H1 (cell line): ENCODE results near the gene NEURL1B. TPM values are rescaled to one million over a fixed set of nuclear protein-coding genes. Genes with fewer than 3 reads are reported as not detected.

Source experiments
- CTCF ChIA-PET: fragments of 300-600 bp; sonication (Branson Sonifier 250); formaldehyde crosslinking; loops from one replicate; lab custom pipeline; 2021; ENCODE audit not compliant: partially characterized antibody; lab: Charles Lee
- POLR2A ChIA-PET: fragments of 300-600 bp; sonication (Branson Sonifier 250); formaldehyde crosslinking; loops from one replicate; lab custom pipeline; 2021; ENCODE audit warnings: inconsistent platforms; ENCODE audit not compliant: partially characterized antibody; lab: Charles Lee
- DNase-seq, 2 experiments: peaks; one replicate each; pipeline versions ENCODE4 v3.0.0 to v3.0.0-alpha.2; 2010 to 2022; ENCODE audit warnings: low spot score in 2 of 2, low read depth in 1 of 2, mixed read lengths in 1 of 2
- FAIRE-seq: peaks from 2 replicates; lab custom pipeline; 2011; peaks lifted over from hg19 to GRCh38; lab: Jason Lieb, UNC
- H2AFZ ChIP-seq: 2 replicates; pipeline ENCODE4 v1.8.1; 2012; ENCODE audit warnings: low read length, inconsistent platforms
- H2AK5ac ChIP-seq: 2 replicates; pipeline ENCODE4 v1.6.1; 2013; ENCODE audit warnings: low read depth, low read length
- H2BK120ac ChIP-seq: replicated peaks from 2 replicates; pipeline ENCODE3; 2013; ENCODE audit warnings: low read depth, low read length, inconsistent platforms
- H2BK12ac ChIP-seq: 2 replicates; pipeline ENCODE4 v1.6.1; 2013; ENCODE audit warnings: low read depth, low read length
- H2BK15ac ChIP-seq: 2 replicates; pipeline ENCODE4 v1.6.1; 2013; ENCODE audit warnings: low read length
- H2BK20ac ChIP-seq: 2 replicates; pipeline ENCODE4 v1.6.1; 2013; ENCODE audit warnings: low read length
- H2BK5ac ChIP-seq: 2 replicates; pipeline ENCODE4 v1.6.1; 2013; ENCODE audit warnings: low read depth, low read length
- H3K14ac ChIP-seq: 2 replicates; pipeline ENCODE4 v1.6.1; 2013; ENCODE audit warnings: inconsistent platforms; ENCODE audit not compliant: insufficient read length
- H3K18ac ChIP-seq: 2 replicates; pipeline ENCODE4 v1.6.1; 2013; ENCODE audit warnings: low read length; ENCODE audit errors: extremely low read depth
- H3K23ac ChIP-seq: 2 replicates; pipeline ENCODE4 v1.6.1; 2013; ENCODE audit warnings: inconsistent platforms; ENCODE audit not compliant: insufficient read length
- H3K23me2 ChIP-seq: 2 replicates; pipeline ENCODE4 v1.6.1; 2013; ENCODE audit warnings: low read depth, low read length
- H3K27ac ChIP-seq: 2 replicates; pipeline ENCODE4 v1.6.1; 2011; ENCODE audit warnings: low read depth, low read length, inconsistent platforms
- H3K27me3 ChIP-seq, 4 experiments: replicated peaks in 1 of 4; 1 replicate in 1 of 4; 2 replicates in 3 of 4; pipeline versions ENCODE4 v1.6.1 to v1.8.1; 2011 to 2013; ENCODE audit warnings: low read length in 3 of 4, mild to moderate bottlenecking in 3 of 4, inconsistent platforms in 2 of 4, mixed read lengths in 2 of 4, moderate library complexity in 1 of 4; ENCODE audit not compliant: control insufficient read depth in 3 of 4, insufficient read depth in 3 of 4; ENCODE audit errors: extremely low read depth in 1 of 4
- H3K36me3 ChIP-seq, 4 experiments: 2 replicates each; pipeline versions ENCODE4 v1.6.1 to v1.8.1; 2011 to 2013; ENCODE audit warnings: mild to moderate bottlenecking in 4 of 4, low read length in 3 of 4, moderate library complexity in 2 of 4, control low read depth in 1 of 4, inconsistent platforms in 1 of 4; ENCODE audit not compliant: insufficient read depth in 4 of 4, control insufficient read depth in 2 of 4
- H3K4ac ChIP-seq: replicated peaks from 2 replicates; pipeline ENCODE3; 2013; ENCODE audit warnings: low read length, low read depth, mixed read lengths, inconsistent platforms; ENCODE audit not compliant: insufficient read length
- H3K4me1 ChIP-seq, 4 experiments: replicated peaks in 1 of 4; 1 replicate in 1 of 4; 2 replicates in 3 of 4; pipeline versions ENCODE4 v1.6.1 to v1.8.1; 2011 to 2013; ENCODE audit warnings: low read length in 3 of 4, inconsistent platforms in 2 of 4, mixed read lengths in 1 of 4; ENCODE audit not compliant: insufficient read depth in 4 of 4, control insufficient read depth in 3 of 4
- H3K4me2 ChIP-seq, 2 experiments: 2 replicates each; pipeline versions ENCODE4 v1.6.1 to v1.8.1; 2011 to 2013; ENCODE audit warnings: low read depth in 2 of 2, low read length in 2 of 2, control low read depth in 1 of 2, inconsistent platforms in 1 of 2, mild to moderate bottlenecking in 1 of 2; ENCODE audit not compliant: insufficient read depth in 1 of 2
- H3K4me3 ChIP-seq, 4 experiments: fragments of 200-600, 300-600 bp in 1 of 4; sonication (generic), shearing (Covaris generic), sonication (Bioruptor Twin) in 1 of 4; 2 replicates each; pipeline versions ENCODE4 v1.5.1 to v1.8.1; 2011 to 2016; ENCODE audit warnings: low read length in 4 of 4, low read depth in 3 of 4, control low read depth in 2 of 4, inconsistent platforms in 2 of 4, mild to moderate bottlenecking in 2 of 4, mixed read lengths in 1 of 4, moderate library complexity in 1 of 4; ENCODE audit not compliant: insufficient read depth in 2 of 4; ENCODE audit errors: extremely low read depth in 1 of 4
- H3K56ac ChIP-seq: replicated peaks from 2 replicates; pipeline ENCODE3; 2013; ENCODE audit warnings: low read depth, mild to moderate bottlenecking, mixed read lengths, low read length, inconsistent platforms; ENCODE audit not compliant: insufficient read length
- H3K79me1 ChIP-seq: 2 replicates; pipeline ENCODE4 v1.6.1; 2013; ENCODE audit warnings: low read depth, low read length, control low read depth
- H3K79me2 ChIP-seq, 2 experiments: 2 replicates each; pipeline versions ENCODE4 v1.6.1 to v1.8.1; 2012 to 2013; ENCODE audit warnings: low read length in 2 of 2, mild to moderate bottlenecking in 2 of 2, inconsistent platforms in 1 of 2; ENCODE audit not compliant: insufficient read depth in 2 of 2, control insufficient read depth in 1 of 2
- H3K9ac ChIP-seq, 4 experiments: replicated peaks in 1 of 4; 1 replicate in 1 of 4; 2 replicates in 3 of 4; pipeline versions ENCODE4 v1.6.1 to v1.8.1; 2011 to 2013; ENCODE audit warnings: low read depth in 3 of 4, low read length in 3 of 4, control low read depth in 2 of 4, mild to moderate bottlenecking in 2 of 4, moderate library complexity in 2 of 4, inconsistent platforms in 1 of 4; ENCODE audit errors: extremely low read depth in 1 of 4
- H3K9me3 ChIP-seq, 2 experiments: 2 replicates each; pipeline versions ENCODE4 v1.6.1 to v1.8.1; 2012 to 2013; ENCODE audit warnings: mild to moderate bottlenecking in 2 of 2, moderate library complexity in 2 of 2, control low read depth in 1 of 2, inconsistent platforms in 1 of 2, low read depth in 1 of 2, low read length in 1 of 2, mixed read lengths in 1 of 2; ENCODE audit not compliant: insufficient read depth in 2 of 2
- H4K20me1 ChIP-seq, 2 experiments: replicated peaks in 1 of 2; 2 replicates each; pipeline versions ENCODE3 to v1.8.1; 2011 to 2013; ENCODE audit warnings: inconsistent platforms in 2 of 2, low read length in 2 of 2, mild to moderate bottlenecking in 1 of 2; ENCODE audit not compliant: insufficient read depth in 2 of 2, control insufficient read depth in 1 of 2
- H4K5ac ChIP-seq: 2 replicates; pipeline ENCODE4 v1.6.1; 2013; ENCODE audit warnings: low read length, low read depth, mixed read lengths, inconsistent platforms; ENCODE audit not compliant: insufficient read length
- H4K8ac ChIP-seq: 2 replicates; pipeline ENCODE4 v1.8.0; 2013; ENCODE audit warnings: mild to moderate bottlenecking, moderate library complexity, low read length, inconsistent platforms; ENCODE audit not compliant: insufficient read depth; ENCODE audit errors: extremely low read depth
- H4K91ac ChIP-seq: replicated peaks from 2 replicates; pipeline ENCODE3; 2013; ENCODE audit warnings: low read length, mixed read lengths, inconsistent platforms; ENCODE audit not compliant: insufficient read length
- CHD1 ChIP-seq: IDR thresholded peaks from 2 replicates; pipeline ENCODE4 v1.6.1; 2012; ENCODE audit warnings: low read depth, low read length, improper control_type of control experiment
- EGR1 ChIP-seq: IDR thresholded peaks from 2 replicates; pipeline ENCODE4 v1.6.1; 2011; ENCODE audit warnings: low read depth, low read length, borderline replicate concordance
- GABPA ChIP-seq: IDR thresholded peaks from 2 replicates; pipeline ENCODE4 v1.6.1; 2011; ENCODE audit warnings: mild to moderate bottlenecking, low read length, moderate library complexity, borderline replicate concordance; ENCODE audit not compliant: insufficient read depth
- MAX ChIP-seq: IDR thresholded peaks from 2 replicates; pipeline ENCODE4 v1.6.1; 2012; ENCODE audit warnings: inconsistent platforms
- POLR2AphosphoS5 ChIP-seq: IDR thresholded peaks from 2 replicates; pipeline ENCODE4 v1.6.1; 2011; ENCODE audit warnings: low read depth, low read length
- RAD21 ChIP-seq, 2 experiments: IDR thresholded peaks in 1 of 2; conservative IDR thresholded peaks in 1 of 2; 2 replicates each; pipeline ENCODE4 v1.6.1; 2011; ENCODE audit warnings: low read depth in 2 of 2, low read length in 2 of 2, improper control_type of control experiment in 1 of 2, inconsistent platforms in 1 of 2, mild to moderate bottlenecking in 1 of 2, moderate library complexity in 1 of 2
- SP1 ChIP-seq: IDR thresholded peaks from 2 replicates; pipeline ENCODE4 v1.6.1; 2011; ENCODE audit warnings: low read depth, low read length
- SP2 ChIP-seq: IDR thresholded peaks from 2 replicates; pipeline ENCODE4 v1.6.1; 2012; ENCODE audit warnings: mild to moderate bottlenecking, low read length, inconsistent platforms
- whole genome bisulfite sequencing, 2 experiments: shearing (Covaris generic) in 1 of 2; methylation state at CpG; one replicate each; pipeline versions ENCODE4 v1.1.6 to v1.1.7; 2013 to 2015; ENCODE audit warnings: low lambda C conversion rate in 2 of 2, mixed read lengths in 2 of 2, inconsistent platforms in 1 of 2, low coverage in 1 of 2, missing lambda C conversion rate in 1 of 2; ENCODE audit not compliant: insufficient replicate concordance in 2 of 2, insufficient coverage in 1 of 2, insufficient read length in 1 of 2; ENCODE audit errors: extremely low coverage in 1 of 2, missing lambda C conversion rate in 1 of 2; 5-methylcytosine and 5-hydroxymethylcytosine counted together
- polyA plus RNA-seq, 7 experiments: library from polyadenylated mRNA; depleted of rRNA in 3 of 7; stranded (reverse) in 5 of 7; unstranded in 2 of 7; fragments of >200 nt in 5 of 7; fragments of 200-250 nt in 2 of 7; gene quantifications; 1 replicate in 5 of 7; 2 replicates in 1 of 7; 4 replicates in 1 of 7; pipeline versions ENCODE4 v1.2.1 to v1.2.3, GENCODE V29; 2011 to 2013; ENCODE audit warnings: missing spikeins in 2 of 7, mixed read lengths in 2 of 7
- total RNA-seq: library from RNA; stranded (reverse); fragmentation: NEBNext Ultra II Directional; extraction: Animal tissue kit (Norgen Biotek cat#: 25700); gene quantifications from 2 replicates; pipeline ENCODE4 v1.2.1, GENCODE V29; 2021
- TF ChIP-seq, protein P1 (sequence below): IDR thresholded peaks from 2 replicates; pipeline ENCODE4 v1.6.1; 2011; ENCODE audit warnings: low read depth, mild to moderate bottlenecking, low read length; ENCODE audit not compliant: insufficient read depth

Gene NEURL1B
- total and polyA plus RNA-seq, 2 of the 8 experiments (the other 6 are each of a cell fraction or from before 2014, with no cell fraction given): 3.3 to 6.1 TPM

- Histone ChIP-seq H3K9ac (no peak overlapping the region), H3K4me1 (peaks cover 0 to 3% (median 2%) of the 10 kb centered on the region in 4 experiments; a peak in 2 of 7 replicates), H3K23ac (no peak overlapping the region), H4K8ac (peak overlapping the region; percentile 2; the same call in 1 of the 2 replicates), H3K9me3 (no peaks in the 10 kb centered on the region), H3K79me2 (no peaks in the 10 kb centered on the region), H2BK20ac (no peak overlapping the region), H3K27me3 (peaks cover 0 to 11% (median 7%) of the 10 kb centered on the region in 4 experiments; a peak in 4 of 7 replicates), H2BK12ac (no peak overlapping the region), H4K5ac (no peak overlapping the region), H2BK5ac (no peak overlapping the region), H3K27ac (no peak overlapping the region), H3K14ac (no peak overlapping the region), H3K56ac (no peak overlapping the region), H2AFZ (no peak overlapping the region), H3K23me2 (peaks cover 7% of the 10 kb centered on the region; the same call in 1 of the 2 replicates), H2BK15ac (no peak overlapping the region), H3K79me1 (no peaks in the 10 kb centered on the region), H2AK5ac (no peak overlapping the region), H3K4me3 (no peak overlapping the region), H4K20me1 (peaks cover 0 to 8% of the 10 kb centered on the region in 2 experiments), H3K36me3 (no peaks in the 10 kb centered on the region), H3K18ac (no peak overlapping the region), H2BK120ac (no peak overlapping the region), H4K91ac (no peak overlapping the region), H3K4me2 (no peak overlapping the region), H3K4ac (no peak overlapping the region)
- ChIA-PET POLR2A (interaction anchor here (1.1 to 1.8 kb wide), 3 partner anchors 57 to 219 kb away, joined by 4 to 28 read pairs (median 6); partner anchors contain the start of gene DUSP1), CTCF (interaction anchor here (0.5 to 11.7 kb wide), 89 partner anchors 8 to 682 kb away, joined by 3 to 206 read pairs (median 5); partner anchors contain the start of gene DUSP1)
- no peak for FAIRE-seq
- DNase-seq: no peak
- WGBS, 2 experiments: 85% methylated on average over 9 of the region's 9 CpGs; no CpG with 5 or more reads in 1 of the 2 experiments
- TF ChIP-seq MAX: no peak
- TF ChIP-seq SP2: no peak
- TF ChIP-seq, protein P1, sequence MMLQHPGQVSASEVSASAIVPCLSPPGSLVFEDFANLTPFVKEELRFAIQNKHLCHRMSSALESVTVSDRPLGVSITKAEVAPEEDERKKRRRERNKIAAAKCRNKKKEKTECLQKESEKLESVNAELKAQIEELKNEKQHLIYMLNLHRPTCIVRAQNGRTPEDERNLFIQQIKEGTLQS: no peak
- no peak for TF ChIP-seq EGR1
- TF ChIP-seq POLR2AphosphoS5: no peak
- TF ChIP-seq GABPA: no peak
- no peak for TF ChIP-seq RAD21 (IDR thresholded peaks at IDR 0.05 in 1 of 2, conservative IDR thresholded peaks at IDR 0.05 in 1 of 2; ENCODE audit: low read depth in 2 of 2, low read length in 2 of 2)
- TF ChIP-seq CHD1: no peak
- TF ChIP-seq SP1: no peak
Observed at GRCh38 chr5:172713809-172714490, 72.9 kb downstream of the NEURL1B start.
